GM21447 (cell line): ENCODE measurements around the gene NPIPB6.
"Not testable (repeated sequence)": the region's sequence is repeated elsewhere in the genome, so short reads cannot be mapped to it uniquely, and the experiment has no call there.

Experiments used
- ATAC-seq: cut with Tn5 transposase; IDR thresholded peaks from one replicate; pipeline ENCODE4 v1.9.1; 2021; ENCODE audit not compliant: unreplicated experiment

NPIPB6 gene

DNA sequence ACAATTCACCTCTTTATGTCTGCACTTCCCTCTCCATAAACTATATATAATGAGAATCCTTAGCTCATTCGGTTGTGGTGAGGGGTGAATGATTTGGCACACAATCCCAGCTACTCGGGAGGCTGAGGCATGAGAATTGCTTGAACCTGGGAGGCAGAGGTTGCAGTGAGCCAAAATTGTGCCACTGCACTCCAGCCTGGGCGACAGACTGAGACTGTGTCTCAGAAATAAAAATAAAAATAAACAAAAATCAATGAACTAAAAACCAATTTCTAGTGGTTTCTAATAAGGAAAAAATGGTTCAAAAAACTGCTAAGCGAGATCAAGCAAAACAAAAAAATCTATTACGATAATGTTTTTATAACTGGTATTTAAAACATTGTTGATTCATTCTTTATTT is at the start of gene NPIPB6:
Gene NPIPB6 (minus strand): TSS at position 101 of the 400 bp plus-strand sequence. CDS start 686 bp downstream, outside the sequence.
- not testable (repeated sequence) for ATAC-seq

DNA sequence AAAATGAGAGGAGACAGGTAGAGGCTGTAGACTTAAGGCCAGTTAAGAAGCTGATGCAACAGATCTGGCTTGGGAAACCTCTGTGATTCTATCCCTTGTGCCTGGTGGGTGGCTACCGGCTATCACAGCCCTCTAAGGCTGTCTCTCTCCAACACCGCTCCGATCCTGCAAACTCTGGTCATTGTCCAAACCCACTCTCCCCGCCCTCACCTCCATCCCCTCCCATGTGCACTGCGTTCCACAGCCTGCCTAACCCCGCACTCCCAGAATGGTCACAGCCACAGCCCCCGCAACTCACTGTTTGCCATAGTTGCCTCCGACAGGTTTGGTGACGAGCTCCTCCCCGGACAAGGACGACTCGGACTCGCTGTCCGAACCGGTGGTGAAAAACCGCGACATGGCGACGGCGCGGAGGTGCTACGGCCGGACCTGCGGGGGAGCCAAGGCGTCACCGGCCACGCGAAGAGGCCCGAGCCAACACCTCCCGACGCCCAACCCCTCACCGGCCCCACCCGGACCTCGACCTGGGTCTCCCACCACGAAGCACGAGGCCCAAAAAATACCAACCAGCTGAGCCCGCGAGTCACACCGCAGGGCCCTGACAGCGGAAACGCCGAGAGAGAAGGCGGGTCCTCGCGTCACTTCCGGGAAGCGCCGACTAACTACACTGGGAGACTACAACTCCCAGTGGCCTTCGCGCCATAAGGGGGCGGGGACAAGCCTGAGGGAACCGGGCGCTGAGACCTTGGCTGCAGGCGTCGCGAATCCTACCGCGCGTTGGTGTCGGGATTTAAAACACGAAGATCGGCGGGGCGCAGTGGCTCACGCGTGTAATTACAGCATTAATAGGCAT is 40.1 kb upstream of the NPIPB6 start, which contains the start of gene EIF3CL:
Gene EIF3CL (minus strand): TSS at position 622 of the 853 bp plus-strand sequence. CDS start 223 bp downstream, at position 399.
- ATAC-seq: peak; percentile 91

- not testable (repeated sequence) for ATAC-seq
Measured at GRCh38 chr16:28392054-28392453, 28.7 kb upstream of the NPIPB6 start.

DNA sequence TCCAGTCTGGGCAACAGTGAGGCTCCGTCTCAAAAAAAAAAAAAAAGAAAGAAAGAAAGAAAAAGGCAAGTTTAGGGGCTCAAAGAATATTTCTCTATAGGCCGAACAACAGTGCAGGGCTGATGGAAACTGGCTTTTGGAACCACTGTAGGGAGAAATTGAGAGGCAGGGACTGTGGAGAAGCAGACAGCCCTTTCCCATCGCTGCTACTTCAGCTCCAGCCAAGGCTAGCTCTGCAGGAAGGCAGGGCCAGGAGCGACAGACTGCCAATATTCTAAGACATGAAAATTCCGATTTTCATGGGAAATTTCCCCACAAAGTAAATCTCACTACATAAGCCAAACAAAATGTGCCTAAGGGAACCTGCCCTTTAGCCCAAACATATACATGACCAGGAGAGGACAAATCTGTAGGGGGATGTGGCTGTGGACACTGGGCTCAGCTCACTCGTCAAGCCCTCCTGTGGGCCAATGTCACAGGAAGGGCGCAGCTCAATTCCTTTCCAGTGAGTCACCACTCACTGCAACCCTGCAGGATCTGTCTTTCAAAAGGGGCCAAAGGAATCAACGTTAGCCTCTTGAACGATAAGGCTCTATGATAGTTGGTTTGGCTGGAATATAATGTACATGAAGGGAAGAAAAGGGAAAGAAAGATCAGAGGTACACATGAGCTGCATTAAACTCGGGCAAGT is 19.0 kb upstream of the NPIPB6 start:
- not testable (repeated sequence) for ATAC-seq

DNA sequence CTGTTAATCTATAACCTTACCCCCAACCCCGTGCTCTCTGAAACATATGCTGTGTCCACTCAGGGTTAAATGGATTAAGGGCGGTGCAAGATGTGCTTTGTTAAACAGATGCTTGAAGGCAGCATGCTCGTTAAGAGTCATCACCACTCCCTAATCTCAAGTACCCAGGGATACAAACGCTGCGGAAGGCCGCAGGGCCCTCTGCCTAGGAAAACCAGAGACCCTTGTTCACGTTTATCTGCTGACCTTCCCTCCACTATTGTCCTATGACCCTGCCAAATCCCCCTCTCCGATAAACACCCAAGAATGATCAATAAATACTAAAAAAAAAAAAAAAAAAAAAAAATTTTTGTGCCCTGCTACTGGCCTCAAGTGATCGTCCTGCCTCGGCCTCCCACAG is 14.5 kb upstream of the NPIPB6 start:
- not testable (repeated sequence) for ATAC-seq

GRCh38 chr16:28377108-28377625 is 13.9 kb upstream of the NPIPB6 start:
- not testable (repeated sequence) for ATAC-seq

DNA sequence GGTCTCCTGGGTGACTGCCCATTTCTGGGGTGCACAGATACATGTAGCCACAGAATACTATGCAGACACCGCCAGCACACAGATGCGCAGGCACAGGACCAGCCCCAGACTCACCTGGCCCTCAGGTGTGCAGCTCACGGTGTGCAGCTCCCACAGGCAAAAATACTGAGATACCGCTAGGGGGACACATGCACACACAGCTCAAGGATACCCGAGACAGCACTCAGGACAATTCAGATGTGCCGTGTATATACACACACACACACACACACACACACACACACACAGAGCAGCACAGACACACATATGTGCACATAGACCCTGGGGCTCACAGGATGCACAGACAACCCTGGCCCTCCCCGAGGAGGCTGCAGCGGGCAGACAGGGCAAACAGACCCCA is 11.8 kb upstream of the NPIPB6 start:
- ATAC-seq: not testable (repeated sequence)

- not testable (repeated sequence) for ATAC-seq
Measured at GRCh38 chr16:28374281-28374680, 11.0 kb upstream of the NPIPB6 start.

- not testable (repeated sequence) for ATAC-seq
Measured at GRCh38 chr16:28367926-28368325, 4.6 kb upstream of the NPIPB6 start.

DNA sequence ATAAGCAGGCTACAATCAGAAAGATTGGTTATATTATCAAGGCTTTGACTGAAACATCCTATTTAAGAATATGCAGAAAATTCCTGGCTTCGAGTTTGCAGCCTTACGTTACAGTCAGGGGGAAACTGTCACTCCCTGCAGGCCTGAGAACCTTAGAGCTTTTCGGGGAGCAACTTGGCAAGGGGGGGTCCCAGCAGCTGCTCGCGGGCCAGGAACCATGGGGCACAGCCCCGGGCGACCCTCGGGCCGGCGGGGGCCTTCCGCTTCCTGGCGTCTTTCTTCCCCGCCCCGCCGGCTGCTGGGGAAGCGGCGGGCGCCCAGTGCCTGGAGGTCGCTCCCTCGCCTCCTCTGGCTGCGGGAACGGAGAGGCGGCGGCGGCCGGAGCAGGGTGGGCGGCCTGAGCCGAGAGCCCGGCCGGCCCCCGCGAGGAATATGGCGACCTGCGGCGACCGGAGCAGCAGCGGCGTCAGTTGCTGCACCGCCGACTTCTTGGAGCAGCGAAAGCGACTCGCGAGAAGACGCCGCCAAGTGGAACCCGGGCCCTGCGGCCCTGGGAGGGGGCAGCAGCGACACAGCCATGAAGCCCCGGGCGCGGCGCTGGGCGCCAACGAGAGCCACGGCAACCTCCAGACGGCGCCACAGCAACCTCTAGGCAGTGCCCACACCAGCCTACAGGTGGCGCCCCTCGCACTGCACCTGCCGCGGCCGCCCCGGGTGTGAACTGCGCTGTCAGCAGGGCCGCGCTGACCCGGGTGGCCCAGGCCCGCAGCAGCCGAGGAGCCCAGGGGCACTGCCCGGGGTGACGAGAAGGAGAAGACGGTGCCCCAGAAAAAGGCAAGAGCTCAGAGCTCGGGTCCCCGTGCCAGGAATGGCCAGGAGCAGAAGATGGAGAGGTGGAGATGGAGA is 1.2 kb upstream of the NPIPB6 start:
- peak; percentile 85 for ATAC-seq

DNA sequence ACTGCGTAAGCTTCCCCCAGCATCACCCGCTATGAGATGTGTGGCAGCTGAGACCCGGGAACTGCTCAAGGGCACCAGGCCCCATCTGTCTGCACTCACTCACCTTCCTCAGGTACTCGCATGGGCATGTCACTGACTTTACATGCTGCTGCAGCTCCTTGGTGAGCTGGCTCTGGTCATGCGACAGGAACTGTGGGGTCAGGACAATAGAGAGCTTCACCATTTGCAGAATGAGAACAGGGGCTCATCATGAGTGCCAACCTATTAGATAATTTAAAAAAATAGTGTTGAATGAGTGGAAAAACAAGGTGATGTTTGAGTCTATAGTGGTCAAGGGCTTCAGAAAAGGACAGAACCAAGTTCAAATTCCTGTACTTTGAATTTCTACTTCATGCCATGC is 708 bp downstream of the NPIPB6 start:
- ATAC-seq: not testable (repeated sequence)

GRCh38 chr16:28338230-28338629 is 25.1 kb downstream of the NPIPB6 start:
- ATAC-seq: not testable (repeated sequence)

DNA sequence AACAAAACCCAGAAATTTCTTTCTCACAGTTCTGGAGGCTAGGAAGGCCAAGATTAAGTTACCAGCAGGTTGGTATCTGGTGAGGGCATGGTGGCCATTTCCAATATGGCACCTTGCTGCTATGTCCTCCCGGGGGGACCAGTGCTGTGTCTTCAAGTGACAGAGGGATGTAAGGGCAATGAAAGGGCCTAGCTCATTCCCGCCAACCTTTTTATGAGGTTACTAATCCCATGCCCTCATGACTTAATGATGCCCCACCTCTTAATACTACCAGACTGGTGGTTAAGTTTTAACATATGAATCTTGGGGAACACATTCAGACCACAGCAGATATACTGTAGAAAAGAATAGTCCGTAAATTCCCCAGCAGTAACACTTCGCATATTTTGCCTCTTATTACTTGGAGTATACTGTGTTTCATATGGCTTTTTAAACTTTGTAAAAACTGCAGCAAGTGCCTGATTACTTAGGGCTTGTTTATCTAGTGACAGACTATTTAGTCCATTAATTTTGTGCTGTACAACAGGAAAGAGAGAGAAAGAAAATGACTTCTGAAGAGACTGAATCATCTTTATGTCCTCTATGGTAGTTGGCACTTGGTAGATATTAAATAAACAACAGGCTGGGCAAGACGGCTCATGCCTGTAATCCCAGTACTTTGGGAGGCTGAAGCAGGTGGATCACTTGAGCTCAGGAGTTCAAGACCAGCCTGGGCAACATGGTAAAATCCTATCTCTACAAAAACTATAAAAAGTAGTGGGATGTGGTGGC is 26.2 kb downstream of the NPIPB6 start:
- ATAC-seq: not testable (repeated sequence)

- not testable (repeated sequence) for ATAC-seq
Measured at GRCh38 chr16:28335678-28336077, 27.6 kb downstream of the NPIPB6 start.

DNA sequence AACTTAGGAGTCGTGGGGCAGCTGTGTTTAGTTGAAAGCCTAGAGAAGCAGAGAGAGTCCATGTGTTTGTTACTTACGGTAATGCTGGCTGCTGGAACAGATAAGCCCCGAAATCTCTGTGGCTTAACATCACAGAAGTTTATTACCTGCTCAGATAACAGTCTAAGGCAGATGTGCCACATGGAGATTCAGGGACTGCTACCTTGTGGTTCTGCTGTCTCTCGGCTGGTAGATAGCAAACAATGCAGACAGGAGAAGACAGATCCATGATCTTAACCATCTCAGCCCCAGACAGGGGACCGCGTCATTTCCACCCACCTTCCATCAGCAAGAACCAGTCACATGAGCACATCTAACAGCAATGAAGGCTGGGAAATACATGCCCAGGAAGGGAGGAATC is 30.7 kb downstream of the NPIPB6 start:
- ATAC-seq: not testable (repeated sequence)

DNA sequence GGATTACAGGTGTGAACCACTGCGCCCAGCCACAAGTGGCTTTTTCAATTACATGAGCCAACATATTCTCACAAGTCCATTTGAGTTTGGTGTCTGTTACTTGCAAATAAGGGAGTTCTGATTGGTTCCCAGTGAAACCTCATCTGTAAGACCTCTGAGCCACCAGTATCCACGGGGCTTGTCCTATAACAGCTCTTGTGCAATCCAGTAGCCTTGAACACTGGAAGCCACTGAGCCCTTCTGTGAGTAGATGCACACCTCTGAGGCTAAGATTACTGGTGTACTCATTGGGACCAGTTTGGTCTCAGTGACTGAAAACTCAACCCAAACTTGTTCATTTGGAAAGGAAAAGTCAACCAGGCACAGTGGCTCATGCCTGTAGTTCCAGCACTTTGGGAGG is 32.3 kb downstream of the NPIPB6 start:
- ATAC-seq: not testable (repeated sequence)

- ATAC-seq: not testable (repeated sequence)
Measured at GRCh38 chr16:28330232-28330631, 33.1 kb downstream of the NPIPB6 start.

- no peak for ATAC-seq
Measured at GRCh38 chr16:28326881-28327610, 36.3 kb downstream of the NPIPB6 start.

DNA sequence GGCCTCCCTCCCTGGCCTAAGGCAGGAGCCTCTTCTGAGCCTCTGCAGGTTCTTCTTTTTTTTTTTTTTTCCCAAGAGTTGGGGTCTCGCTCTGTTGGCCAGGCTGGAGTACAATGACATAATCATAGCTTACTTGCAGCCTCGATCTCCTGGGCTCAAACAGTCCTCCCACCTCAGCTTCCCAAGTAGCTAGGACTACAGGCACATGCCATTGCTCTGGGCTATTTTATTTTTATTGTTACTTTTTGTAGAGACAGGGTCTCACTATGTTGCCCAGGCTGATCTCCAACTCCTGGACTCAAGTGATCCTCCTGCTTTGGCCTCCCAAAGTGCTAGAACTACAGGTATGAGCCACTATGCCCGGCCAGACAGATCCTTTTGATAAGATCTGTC is 38.4 kb downstream of the NPIPB6 start:
- ATAC-seq: no peak
